HG02884 (cell line): ENCODE data around the gene STIM2.
A peak's percentile ranks its signal among the peaks of the same experiment; 100 is the strongest.
"Not testable (repeated sequence)": the region's sequence is repeated elsewhere in the genome, so short reads cannot be mapped to it uniquely, and the experiment has no call there.

Experiments
- ATAC-seq: cut with Tn5 transposase; IDR thresholded peaks from one replicate; pipeline ENCODE4 v1.9.1; 2021; ENCODE audit warnings: mild to moderate bottlenecking, moderate library complexity; ENCODE audit not compliant: unreplicated experiment

STIM2 gene

DNA sequence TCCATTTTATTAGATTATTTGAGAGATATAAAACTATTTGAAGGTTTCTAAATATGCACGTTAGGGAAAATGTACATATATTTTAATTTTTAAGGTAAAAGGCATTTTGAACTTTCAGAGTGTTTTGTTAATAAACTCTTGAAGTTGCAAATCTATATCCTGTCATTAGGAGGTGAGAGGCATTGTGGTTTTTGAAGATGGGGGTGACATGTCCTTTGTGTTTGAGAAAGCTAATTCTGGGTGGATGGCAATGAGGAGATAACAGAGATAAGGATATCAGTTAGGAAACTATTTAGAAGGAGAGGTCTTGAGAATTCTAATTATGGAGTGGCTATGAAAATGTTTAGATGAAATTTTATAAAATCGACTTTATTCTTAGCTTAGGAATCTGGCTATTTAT, 6.1 kb downstream of the STIM2 start:
- no peak for ATAC-seq

GRCh38 chr4:26867914-26868684, 7.5 kb downstream of the STIM2 start:
- no peak for ATAC-seq

DNA sequence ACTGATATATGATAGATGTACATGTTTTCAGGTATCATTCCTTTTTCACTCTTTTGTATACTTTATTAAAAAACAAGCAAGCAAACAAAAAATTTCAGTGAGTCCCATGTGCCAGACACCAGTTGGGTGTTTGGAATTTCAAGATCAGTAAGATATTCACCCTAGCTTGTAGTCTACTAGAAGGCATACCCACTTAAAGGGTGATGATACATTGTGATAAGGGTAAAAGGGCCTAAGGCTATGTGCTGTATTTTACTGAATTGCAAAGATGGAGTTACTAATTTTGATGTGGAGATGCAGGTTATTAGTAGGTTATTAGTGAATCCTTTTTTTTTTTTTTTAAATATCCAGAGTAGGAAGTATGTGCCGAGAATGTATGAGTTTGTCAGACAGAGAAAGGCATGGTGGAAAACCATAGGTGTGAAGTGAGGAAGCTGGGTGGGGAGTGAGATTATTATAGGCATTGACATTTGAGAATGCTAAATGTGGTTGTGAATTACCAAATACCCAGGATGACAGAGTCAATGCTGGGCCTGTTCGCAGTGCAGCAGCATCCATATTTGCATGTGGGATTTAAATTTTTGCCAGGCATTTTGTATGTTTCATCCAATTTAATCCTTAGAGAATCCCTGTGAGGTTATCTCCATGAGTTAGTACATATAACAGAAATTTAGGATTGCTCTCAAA, 10.1 kb downstream of the STIM2 start:
- no peak for ATAC-seq

DNA sequence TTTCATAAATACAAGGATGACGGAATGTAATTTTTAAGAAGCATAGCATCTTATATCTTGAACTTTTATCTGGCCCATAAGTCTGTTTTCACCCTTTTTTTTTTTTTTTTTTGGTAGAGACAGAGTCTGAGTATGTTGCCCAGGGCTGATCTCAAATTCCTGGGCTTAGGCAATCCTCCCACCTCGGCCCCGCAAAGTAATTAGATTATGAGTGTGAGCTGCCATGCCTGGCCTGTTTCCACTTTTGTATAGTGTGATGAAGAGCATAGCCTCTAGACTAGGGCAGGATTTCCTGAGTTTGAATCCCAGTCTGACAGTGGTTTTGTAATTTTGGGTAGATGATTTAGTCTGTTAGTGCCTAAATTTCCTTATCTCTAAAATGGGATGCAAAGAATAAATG, 11.0 kb downstream of the STIM2 start:
- no peak for ATAC-seq

DNA sequence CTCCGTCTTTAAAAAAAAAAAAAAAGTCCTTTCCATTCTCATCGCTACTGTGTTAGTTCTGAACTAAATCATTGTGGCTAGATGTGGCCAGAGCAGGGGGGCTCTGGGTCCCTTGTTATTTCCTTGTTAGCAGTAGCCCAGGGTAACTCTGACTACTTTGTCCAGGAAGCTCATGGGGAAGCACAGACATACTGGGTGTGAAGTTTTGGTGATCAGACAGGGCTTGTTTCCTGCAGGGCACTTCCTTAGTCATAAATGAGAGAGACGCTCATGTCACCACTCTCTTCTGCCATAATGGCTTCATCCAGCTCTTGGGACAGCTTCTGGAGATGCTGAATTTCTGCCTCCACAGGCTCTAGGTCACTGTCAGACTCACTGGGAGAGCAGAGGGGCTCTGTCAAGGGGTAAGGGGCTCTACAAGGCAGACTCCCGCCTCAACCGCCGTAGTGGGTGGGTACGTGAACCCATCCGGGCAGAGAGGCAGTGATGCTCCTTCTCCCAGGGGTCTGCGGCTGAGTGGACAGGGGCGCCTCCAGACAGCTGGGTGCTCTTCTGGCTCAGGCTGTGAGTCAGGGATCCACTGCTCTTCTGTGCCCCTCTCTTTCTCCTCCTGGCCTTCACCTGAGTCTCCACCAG, 12.9 kb downstream of the STIM2 start:
- peak; percentile 73 for ATAC-seq

GRCh38 chr4:26874110-26874509, 13.5 kb downstream of the STIM2 start:
- no peak for ATAC-seq

GRCh38 chr4:26877406-26877805, 16.8 kb downstream of the STIM2 start:
- no peak for ATAC-seq

DNA sequence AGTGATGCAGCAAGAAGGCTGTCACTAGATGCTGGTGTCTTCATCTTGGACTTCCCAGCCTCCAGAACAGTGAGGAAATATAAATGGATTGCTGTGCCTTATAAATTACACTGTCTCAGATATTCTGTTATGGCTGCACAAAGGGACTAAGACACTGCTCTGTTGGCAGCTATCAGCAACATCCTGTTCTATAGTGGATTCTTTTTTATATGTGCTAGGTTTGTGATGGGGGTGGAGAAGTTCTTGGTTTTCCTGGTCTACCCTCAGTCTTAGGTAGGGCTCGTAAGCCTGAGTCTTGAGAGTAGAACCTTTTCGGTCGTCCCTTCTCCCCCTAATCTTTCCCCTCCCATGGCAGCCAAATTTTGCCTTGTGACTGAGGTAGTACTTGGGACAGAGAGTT, 17.3 kb downstream of the STIM2 start:
- no peak for ATAC-seq

DNA sequence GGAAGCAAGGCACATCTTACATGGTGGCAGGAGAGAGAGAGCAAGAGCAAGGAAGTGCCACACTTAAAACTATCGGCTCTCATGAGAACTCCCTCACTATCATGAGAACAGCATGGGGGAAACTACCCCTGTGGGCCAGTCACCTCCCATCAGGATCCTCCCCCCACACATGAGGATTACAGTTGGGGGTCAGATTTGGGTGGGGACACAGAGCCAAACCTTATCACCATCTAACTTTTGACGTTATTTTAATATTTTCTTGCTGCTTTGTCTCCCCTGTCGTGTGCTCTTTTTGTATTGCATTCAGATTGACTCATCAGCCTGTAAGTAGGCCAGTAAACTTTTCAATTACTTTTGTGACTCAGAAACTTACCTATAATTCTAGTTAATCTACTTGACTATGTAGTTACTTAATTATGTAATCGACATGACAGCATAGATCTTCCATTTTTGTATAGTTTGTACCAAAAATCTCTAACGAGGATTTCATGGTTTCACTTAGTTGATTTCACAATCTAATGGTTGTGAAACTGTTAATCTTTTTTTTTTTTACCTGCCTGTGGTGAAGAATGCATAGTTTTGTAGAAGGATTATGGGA, 18.3 kb downstream of the STIM2 start:
- no peak for ATAC-seq

DNA sequence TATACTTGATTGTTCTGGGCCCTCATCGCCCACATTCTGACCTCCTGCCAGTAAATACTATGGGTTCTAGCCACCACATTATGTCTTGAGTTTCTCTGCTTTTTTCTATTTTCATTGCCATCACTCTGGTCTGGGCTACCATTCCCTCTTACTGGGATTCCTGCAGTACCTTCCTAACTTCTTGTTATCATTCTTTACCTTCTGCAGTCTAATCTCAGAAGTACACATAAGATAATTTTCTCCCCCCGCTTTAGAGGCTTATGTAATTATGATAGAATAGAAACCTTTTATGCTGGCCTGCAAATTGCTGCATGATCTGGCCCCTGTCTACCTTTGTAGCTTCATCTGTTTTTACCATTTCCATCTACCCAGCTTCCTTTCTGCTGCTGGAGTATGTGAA, 19.2 kb downstream of the STIM2 start:
- no peak for ATAC-seq

GRCh38 chr4:26884026-26884425, 23.4 kb downstream of the STIM2 start:
- ATAC-seq = peak; percentile 0

DNA sequence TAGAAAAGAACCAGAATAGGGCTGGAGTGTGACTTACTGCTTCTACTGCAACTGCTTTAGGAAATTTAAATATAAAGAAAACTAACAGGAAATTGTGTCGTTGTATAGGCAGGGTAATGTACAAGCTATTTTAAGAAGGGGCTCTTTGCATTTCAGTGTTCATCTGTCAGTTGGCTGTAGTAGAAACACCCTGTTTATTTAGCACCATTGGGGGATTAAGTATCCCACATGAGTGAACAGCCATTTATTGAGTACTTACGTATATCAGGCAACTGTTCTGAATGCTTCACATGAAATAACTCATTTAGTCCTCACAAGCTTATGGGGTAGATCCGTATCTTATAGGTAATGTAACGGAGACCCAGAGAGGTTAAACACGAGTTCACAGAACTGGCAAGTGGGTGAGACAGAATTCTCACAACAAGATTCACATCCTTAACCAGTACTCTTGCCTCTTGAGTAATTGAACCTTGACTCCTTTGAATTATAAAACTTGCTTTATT, 23.9 kb downstream of the STIM2 start:
- ATAC-seq = peak; percentile 62

GRCh38 chr4:26885912-26886274, 25.3 kb downstream of the STIM2 start:
- peak; percentile 71 for ATAC-seq

DNA sequence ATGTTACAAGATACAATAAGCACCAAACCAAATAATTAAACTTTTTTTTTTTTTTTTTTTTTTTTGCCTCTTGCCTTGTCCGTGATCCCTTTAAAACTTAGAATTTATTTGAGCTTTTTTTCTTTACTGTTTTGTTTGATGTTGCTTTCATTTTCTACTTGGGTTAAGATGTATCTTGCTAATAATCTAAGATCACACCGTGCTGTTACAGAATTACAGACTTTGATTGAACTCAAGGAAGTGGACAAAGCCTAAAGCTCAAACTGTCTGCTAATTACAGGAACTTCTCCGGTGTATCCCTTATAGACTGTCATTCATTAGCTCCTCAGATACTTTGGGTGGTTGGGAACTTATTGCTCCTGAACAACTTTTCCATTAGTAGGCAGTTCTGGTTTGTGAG, 26.5 kb downstream of the STIM2 start:
- ATAC-seq = no peak

- ATAC-seq = no peak
Observed at GRCh38 chr4:26887809-26888208, 27.2 kb downstream of the STIM2 start.

- no peak for ATAC-seq
Observed at GRCh38 chr4:26889356-26889755, 28.7 kb downstream of the STIM2 start.

DNA sequence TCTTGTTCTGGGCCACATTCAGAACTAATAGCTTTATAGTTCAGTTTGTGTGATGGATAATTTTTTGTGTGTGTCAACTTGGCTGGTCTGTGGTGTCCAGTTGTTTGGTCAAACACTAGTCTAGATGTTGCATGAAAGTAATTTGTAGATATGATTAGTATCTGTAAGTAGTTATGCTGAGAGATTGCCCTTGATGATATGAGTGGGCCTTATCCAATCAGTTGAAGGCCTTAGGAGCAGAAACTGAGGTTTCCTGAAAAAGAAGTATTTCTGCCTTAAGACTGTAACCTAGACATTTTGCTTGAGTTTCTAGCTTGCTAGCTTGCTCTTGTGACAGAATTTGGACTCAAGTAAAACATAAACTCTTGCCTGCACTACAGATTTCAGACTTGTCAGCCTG, 30.4 kb downstream of the STIM2 start:
- ATAC-seq = no peak

- ATAC-seq = no peak
Observed at GRCh38 chr4:26891867-26892266, 31.2 kb downstream of the STIM2 start.

- ATAC-seq = no peak
Observed at GRCh38 chr4:26892480-26893150, 32.0 kb downstream of the STIM2 start.

DNA sequence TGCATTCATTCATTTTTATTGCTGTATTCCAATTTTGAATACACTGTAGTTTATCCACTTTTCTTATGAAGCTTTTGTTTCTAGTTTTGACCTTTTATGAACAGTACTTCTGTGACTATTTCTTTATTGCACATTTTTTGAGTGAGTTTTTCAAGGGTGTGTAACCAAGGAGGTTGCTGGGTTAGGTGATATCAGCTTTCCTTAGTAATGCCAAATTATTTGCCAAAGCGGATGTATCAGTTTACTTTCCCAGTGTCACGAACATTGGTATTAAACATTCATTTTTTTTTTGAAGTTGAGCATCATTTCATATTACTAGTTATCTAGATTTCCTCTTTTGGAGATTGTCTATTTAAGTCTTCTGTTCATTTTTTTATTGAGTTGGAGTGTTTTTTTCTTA, 32.9 kb downstream of the STIM2 start:
- no peak for ATAC-seq

- not testable (repeated sequence) for ATAC-seq
Observed at GRCh38 chr4:26894881-26895280, 34.2 kb downstream of the STIM2 start.
